Thyroid gland (tissue), 4 donors: ENCODE data around the gene FERMT1. TPM values are rescaled to one million over a fixed set of nuclear protein-coding genes. Genes with fewer than 3 reads are reported as not detected.

Experiments
- DNase-seq, 2 donors: peaks; one replicate each; pipeline ENCODE4 v3.0.0-alpha.2; 2019
- H3K27ac ChIP-seq, 3 donors: fragments of 200-600 bp; sonication (generic); 1 replicate in 2 of 3; 2 replicates in 1 of 3; pipeline ENCODE4 v1.5.1; 2016 to 2019; ENCODE audit warnings: mild to moderate bottlenecking in 1 of 3, moderate library complexity in 1 of 3
- H3K27me3 ChIP-seq: fragments of 200-600 bp; sonication (generic); one replicate; pipeline ENCODE4 v1.5.1; 2019
- H3K36me3 ChIP-seq, 2 donors: fragments of 200-600 bp; sonication (generic); one replicate each; pipeline ENCODE4 v1.5.1; 2016 to 2019
- H3K4me1 ChIP-seq, 2 donors: fragments of 200-600 bp; sonication (generic); one replicate each; pipeline ENCODE4 v1.5.1; 2017 to 2019
- H3K4me3 ChIP-seq, 3 donors: fragments of 200-600 bp; sonication (generic); replicated peaks in 1 of 3; 1 replicate in 2 of 3; 2 replicates in 1 of 3; pipeline ENCODE4 v1.5.1; 2016; ENCODE audit warnings: mild to moderate bottlenecking in 1 of 3
- H3K9me3 ChIP-seq: fragments of 200-600 bp; sonication (generic); one replicate; pipeline ENCODE4 v1.5.1; 2017
- CTCF ChIP-seq, 6 experiments: fragments of 200-600 bp in 3 of 6; fragments of 450-650 bp in 3 of 6; sonication (generic) in 3 of 6; IDR thresholded peaks; one replicate each; pipeline ENCODE4 v1.5.1; 2016 to 2019; ENCODE audit warnings: antibody characterized with exemption in 6 of 6, mild to moderate bottlenecking in 2 of 6, inconsistent platforms in 1 of 6, moderate library complexity in 1 of 6
- POLR2A ChIP-seq, 2 donors: fragments of 450-650 bp; IDR thresholded peaks; one replicate each; pipeline ENCODE4 v1.6.1; 2017; ENCODE audit warnings: antibody characterized with exemption in 2 of 2, mild to moderate bottlenecking in 2 of 2, moderate library complexity in 1 of 2
- WGBS, 2 donors: methylation state at CpG; one replicate each; pipeline ENCODE4 v1.1.5; 2017; 5-methylcytosine and 5-hydroxymethylcytosine counted together
- intact Hi-C: fragments of 100-400 bp; cut with DNase I; formaldehyde crosslinking; loops from one replicate; pipeline ENCODE4 v1.15.1; 2023
- total RNA-seq, 4 donors: library from RNA; depleted of rRNA; stranded (reverse); fragments of >200 nt; gene quantifications; one replicate each; pipeline ENCODE4 v1.2.3, GENCODE V29; 2016

FERMT1 gene
- total RNA-seq, 4 donors from 2014 or later = 6.6 to 11.6 (median 7.5) TPM

- intact Hi-C loops = no loop called here
- TF ChIP-seq POLR2A (IDR thresholded peaks at IDR 0.05) (no peak), CTCF (IDR thresholded peaks at IDR 0.05) (no peak)
- Histone ChIP-seq H3K4me3 (no peak overlapping the region), H3K9me3 (no peaks in the 10 kb centered on the region), H3K36me3 (no peaks in the 10 kb centered on the region), H3K27ac (no peak overlapping the region), H3K4me1 (peaks cover 4 to 12% of the 10 kb centered on the region in 2 donors), H3K27me3 (no peaks in the 10 kb centered on the region)
- WGBS, 2 donors = 81 to 86% methylated on average over 3 of the region's 3 CpGs
- no peak for DNase-seq
Observed at GRCh38 chr20:6048391-6048790, 74.4 kb downstream of the FERMT1 start.

- H3K36me3 ChIP-seq = peaks cover under 1 to 9% of the 10 kb centered on the region in 2 donors
- no peak overlapping the region for H3K4me3 ChIP-seq
- H3K27me3 ChIP-seq = no peaks in the 10 kb centered on the region
- no peaks in the 10 kb centered on the region for H3K4me1 ChIP-seq
- no peak overlapping the region for H3K27ac ChIP-seq
- WGBS, 2 donors = 61 to 80% methylated on average over 1 of the region's 1 CpG
- no peak for TF ChIP-seq CTCF (IDR thresholded peaks at IDR 0.05)
- TF ChIP-seq POLR2A (IDR thresholded peaks at IDR 0.05) = no peak
- DNase-seq = no peak
- intact Hi-C loops = no loop called here
- H3K9me3 ChIP-seq = no peaks in the 10 kb centered on the region
Observed at GRCh38 chr20:6046432-6046831, 76.4 kb downstream of the FERMT1 start.

- Histone ChIP-seq H3K4me3 (no peak overlapping the region), H3K36me3 (peaks cover 9 to 17% of the 10 kb centered on the region in 2 donors), H3K4me1 (no peaks in the 10 kb centered on the region), H3K9me3 (no peaks in the 10 kb centered on the region), H3K27ac (no peak overlapping the region), H3K27me3 (no peaks in the 10 kb centered on the region)
- no peak for DNase-seq
- TF ChIP-seq POLR2A (IDR thresholded peaks at IDR 0.05) (no peak), CTCF (IDR thresholded peaks at IDR 0.05) (no peak)
- intact Hi-C loops = no loop called here
Observed at GRCh38 chr20:6045566-6045965, 77.3 kb downstream of the FERMT1 start.

- H3K9me3 ChIP-seq = no peaks in the 10 kb centered on the region
- intact Hi-C loops = no loop called here
- H3K4me1 ChIP-seq = no peaks in the 10 kb centered on the region
- no peaks in the 10 kb centered on the region for H3K27me3 ChIP-seq
- H3K27ac ChIP-seq = no peak overlapping the region
- H3K4me3 ChIP-seq = no peak overlapping the region
- TF ChIP-seq CTCF (IDR thresholded peaks at IDR 0.05) (no peak), POLR2A (IDR thresholded peaks at IDR 0.05) (no peak)
- H3K36me3 ChIP-seq = peaks cover 11 to 18% of the 10 kb centered on the region in 2 donors
- no peak for DNase-seq
- 66 to 74% methylated on average over 2 of the region's 2 CpGs for WGBS, 2 donors
Observed at GRCh38 chr20:6044115-6044514, 78.7 kb downstream of the FERMT1 start.

- no peaks in the 10 kb centered on the region for H3K27me3 ChIP-seq
- WGBS, 2 donors = 88 to 91% methylated on average over 22 to 23 of the region's 26 CpGs
- no peaks in the 10 kb centered on the region for H3K9me3 ChIP-seq
- peaks cover 11 to 27% of the 10 kb centered on the region in 2 donors for H3K36me3 ChIP-seq
- TF ChIP-seq CTCF (IDR thresholded peaks at IDR 0.05) (no peak), POLR2A (IDR thresholded peaks at IDR 0.05) (no peak)
- no peak overlapping the region for H3K4me3 ChIP-seq
- no peaks in the 10 kb centered on the region for H3K4me1 ChIP-seq
- no peak for DNase-seq
- intact Hi-C loops = no loop called here
- no peak overlapping the region for H3K27ac ChIP-seq
Observed at GRCh38 chr20:6041808-6042265, 81.0 kb downstream of the FERMT1 start.
